Left cardiac atrium (tissue), 4 donors: ENCODE data around the gene SETD5. TPM values are rescaled to one million over a fixed set of nuclear protein-coding genes. Genes with fewer than 3 reads are reported as not detected.
"Not testable (repeated sequence)": the region's sequence is repeated elsewhere in the genome, so short reads cannot be mapped to it uniquely, and the experiment has no call there.

ENCODE experiments used
- ATAC-seq, 2 donors: fragments of 200-7000 bp; cut with Tn5 transposase; one replicate each; pipeline ENCODE4 v1.9.1; 2020; ENCODE audit warnings: mild to moderate bottlenecking in 2 of 2, moderate library complexity in 2 of 2
- DNase-seq: peaks from one replicate; pipeline ENCODE4 v3.0.0-alpha.2; 2020
- intact Hi-C, 2 donors: fragments of 100-400 bp; cut with DNase I; formaldehyde crosslinking; loops; one replicate each; pipeline versions ENCODE4 v1.14.1 to v1.15.1; 2022 to 2023
- total RNA-seq, 2 donors: library from RNA; stranded (reverse); fragmentation: NEBNext Ultra II Directional; extraction: Animal tissue kit (Norgen Biotek cat#: 25700); gene quantifications; one replicate each; pipeline ENCODE4 v1.2.1, GENCODE V29; 2021
- donor health status: DM: no; HTN: yes; CAD: no.
- donor health status: DM: no; HTN: yes; CAD: no; lungs with severe emphysema.
- donor health status: DM: yes; HTN: yes; CAD: no.
- donor health status: Dilated cardiomyopathy.

Gene SETD5
- total RNA-seq, 2 donors from 2014 or later = 53.3 to 74.6 TPM

- intact Hi-C loops = loop anchor here (5.0 to 10.0 kb wide), 3 partner anchors 53 to 471 kb away; partner anchors contain the start of gene RAD18 (in 1 of the 2)
- no peak for DNase-seq
- ATAC-seq = no peak
Observed at GRCh38 chr3:9435316-9435715, 37.9 kb downstream of the SETD5 start.

GRCh38 chr3:9439331-9439730, 41.9 kb downstream of the SETD5 start:
- DNase-seq (no peak), ATAC-seq (no peak)
- intact Hi-C loops = loop anchor here (5.0 to 10.0 kb wide), 3 partner anchors 57 to 475 kb away; partner anchors contain the start of gene RAD18 (in 1 of the 2)

- intact Hi-C loops = no loop called here
- DNase-seq (no peak), ATAC-seq (no peak)
Observed at GRCh38 chr3:9441501-9442221, 44.2 kb downstream of the SETD5 start.

- DNase-seq = no peak
- intact Hi-C loops = no loop called here
- no peak for ATAC-seq
Observed at GRCh38 chr3:9448071-9448470, 50.7 kb downstream of the SETD5 start.

GRCh38 chr3:9448643-9449042, 51.2 kb downstream of the SETD5 start:
- no peak for ATAC-seq
- DNase-seq = no peak
- intact Hi-C loops = no loop called here

- intact Hi-C loops = no loop called here
- ATAC-seq (no peak), DNase-seq (no peak)
Observed at GRCh38 chr3:9450126-9450525, 52.7 kb downstream of the SETD5 start.

GRCh38 chr3:9450991-9451390, 53.6 kb downstream of the SETD5 start:
- ATAC-seq (no peak), DNase-seq (no peak)
- intact Hi-C loops = no loop called here

- intact Hi-C loops = no loop called here
- DNase-seq (no peak), ATAC-seq (no peak)
Observed at GRCh38 chr3:9452417-9452816, 55.0 kb downstream of the SETD5 start.

- intact Hi-C loops = no loop called here
- ATAC-seq = no peak
- no peak for DNase-seq
Observed at GRCh38 chr3:9455596-9456131, 58.2 kb downstream of the SETD5 start.

- ATAC-seq (no peak), DNase-seq (no peak)
- intact Hi-C loops = no loop called here
Observed at GRCh38 chr3:9467451-9467850, 70.0 kb downstream of the SETD5 start.

GRCh38 chr3:9468460-9468859, 71.0 kb downstream of the SETD5 start:
- intact Hi-C loops = no loop called here
- ATAC-seq (peak in 1 of 2 donors; percentile 83), DNase-seq (no peak)

- intact Hi-C loops = loop anchor here in 1 of 2 donors (5.0 kb wide), 1 partner anchor 38 kb away; no protein-coding TSS in a partner anchor
- ATAC-seq = no peak
- DNase-seq = no peak
Observed at GRCh38 chr3:9469986-9470385, 72.6 kb downstream of the SETD5 start.

GRCh38 chr3:9473496-9474065, 76.2 kb downstream of the SETD5 start:
- intact Hi-C loops = loop anchor here in 1 of 2 donors (5.0 kb wide), 1 partner anchor 41 kb away; no protein-coding TSS in a partner anchor
- ATAC-seq (no peak), DNase-seq (no peak)

- intact Hi-C loops = loop anchor here in 1 of 2 donors (5.0 kb wide), 1 partner anchor 42 kb away; no protein-coding TSS in a partner anchor
- ATAC-seq (no peak), DNase-seq (no peak)
Observed at GRCh38 chr3:9474482-9474881, 77.1 kb downstream of the SETD5 start.

- ATAC-seq (no peak), DNase-seq (no peak)
- intact Hi-C loops = no loop called here
Observed at GRCh38 chr3:9476935-9477334, 79.5 kb downstream of the SETD5 start.

GRCh38 chr3:9480265-9480664, 82.8 kb downstream of the SETD5 start:
- DNase-seq (no peak), ATAC-seq (no peak)
- intact Hi-C loops = no loop called here

GRCh38 chr3:9485248-9485647, 87.8 kb downstream of the SETD5 start:
- DNase-seq (no peak), ATAC-seq (no peak)
- intact Hi-C loops = no loop called here

GRCh38 chr3:9491506-9491905, 94.1 kb downstream of the SETD5 start:
- intact Hi-C loops = no loop called here
- DNase-seq = no peak

GRCh38 chr3:9494036-9494435, 96.6 kb downstream of the SETD5 start:
- DNase-seq, ATAC-seq, intact Hi-C loops: not testable (repeated sequence)

More at GRCh38 chr3:9491506-9491905, 94.1 kb downstream of the SETD5 start:
- ATAC-seq = no peak

GRCh38 chr3:9496893-9497292, 99.5 kb downstream of the SETD5 start:
- DNase-seq = no peak
- no peak for ATAC-seq
- intact Hi-C loops = no loop called here
